HG03460 (cell line): ENCODE data around the gene CAPRIN1.

Experiments used
- ATAC-seq: cut with Tn5 transposase; IDR thresholded peaks from one replicate; pipeline ENCODE4 v1.9.1; 2021; ENCODE audit not compliant: unreplicated experiment

CAPRIN1 gene

GRCh38 chr11:34139346-34139745, 87.8 kb downstream of the CAPRIN1 start:
- no peak for ATAC-seq

- no peak for ATAC-seq
Measured at GRCh38 chr11:34140149-34140548, 88.6 kb downstream of the CAPRIN1 start.

DNA sequence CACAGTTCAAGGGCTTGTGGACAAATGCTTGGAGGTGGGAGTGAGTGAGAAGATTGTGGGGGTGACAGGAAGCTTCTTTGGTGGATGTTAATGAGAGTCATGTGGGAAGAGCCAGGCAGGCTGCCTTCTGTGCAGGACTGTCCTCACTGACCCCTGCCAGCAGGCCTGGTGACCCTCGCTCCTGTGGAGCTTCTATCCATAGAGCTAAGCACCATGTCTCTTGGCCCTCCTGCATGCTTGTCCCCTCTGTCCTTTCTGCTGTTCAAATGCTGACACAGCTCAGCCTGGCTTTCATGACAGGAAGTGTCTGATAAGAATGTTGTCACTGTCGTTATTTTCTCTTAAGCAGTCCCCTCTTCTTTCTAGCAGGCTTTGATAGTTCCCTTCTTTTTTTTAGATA, 91.5 kb downstream of the CAPRIN1 start:
- ATAC-seq: no peak

GRCh38 chr11:34145073-34145472, 93.5 kb downstream of the CAPRIN1 start:
- no peak for ATAC-seq

DNA sequence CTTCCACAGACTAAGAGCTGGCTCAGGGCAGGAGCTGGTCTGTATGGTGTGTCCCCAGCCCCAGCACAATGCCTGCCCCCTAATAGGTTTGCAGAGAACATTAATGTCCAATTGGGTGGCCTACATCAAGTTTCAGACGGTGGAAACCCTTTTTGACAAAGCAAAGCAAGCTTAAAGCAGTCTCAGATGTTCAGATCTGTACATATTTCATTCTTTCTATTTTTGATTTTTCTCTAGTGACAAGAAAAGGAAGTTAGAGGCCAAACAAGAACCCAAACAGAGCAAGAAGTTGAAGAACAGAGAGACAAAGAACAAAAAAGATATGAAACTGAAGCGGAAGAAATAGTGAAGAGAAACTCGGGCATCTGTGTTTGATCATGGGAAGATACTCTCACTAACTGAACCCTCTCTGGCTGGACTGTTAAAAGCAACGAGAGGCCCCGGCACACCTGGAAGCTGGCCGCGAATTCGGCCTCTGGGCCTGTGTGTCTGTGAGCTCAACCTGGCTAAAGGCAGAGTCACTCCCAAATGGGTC, 94.4 kb downstream of the CAPRIN1 start:
- peak; percentile 42 for ATAC-seq

- ATAC-seq: no peak
Measured at GRCh38 chr11:34146411-34146810, 94.9 kb downstream of the CAPRIN1 start.

GRCh38 chr11:34146866-34147265, 95.3 kb downstream of the CAPRIN1 start:
- no peak for ATAC-seq

DNA sequence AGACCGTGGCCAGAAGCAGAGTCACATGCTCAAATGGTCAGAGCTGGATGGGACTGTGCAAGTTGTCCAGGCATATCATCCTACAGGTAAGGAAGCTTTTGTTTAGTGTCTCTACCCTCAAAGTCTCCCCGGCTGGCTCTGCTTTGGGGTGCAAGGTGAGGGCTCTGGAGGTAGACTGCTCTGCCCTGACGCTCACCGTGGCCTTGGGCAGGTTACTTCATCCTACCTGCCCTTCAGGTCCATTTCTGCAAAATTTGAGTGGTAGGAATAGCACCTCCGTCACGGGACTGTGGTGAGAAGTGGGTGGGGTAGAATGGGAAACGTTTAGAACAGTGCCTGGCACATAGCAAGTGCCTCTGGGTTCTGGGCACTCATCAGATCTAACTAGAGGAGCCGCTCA, 96.0 kb downstream of the CAPRIN1 start:
- no peak for ATAC-seq

DNA sequence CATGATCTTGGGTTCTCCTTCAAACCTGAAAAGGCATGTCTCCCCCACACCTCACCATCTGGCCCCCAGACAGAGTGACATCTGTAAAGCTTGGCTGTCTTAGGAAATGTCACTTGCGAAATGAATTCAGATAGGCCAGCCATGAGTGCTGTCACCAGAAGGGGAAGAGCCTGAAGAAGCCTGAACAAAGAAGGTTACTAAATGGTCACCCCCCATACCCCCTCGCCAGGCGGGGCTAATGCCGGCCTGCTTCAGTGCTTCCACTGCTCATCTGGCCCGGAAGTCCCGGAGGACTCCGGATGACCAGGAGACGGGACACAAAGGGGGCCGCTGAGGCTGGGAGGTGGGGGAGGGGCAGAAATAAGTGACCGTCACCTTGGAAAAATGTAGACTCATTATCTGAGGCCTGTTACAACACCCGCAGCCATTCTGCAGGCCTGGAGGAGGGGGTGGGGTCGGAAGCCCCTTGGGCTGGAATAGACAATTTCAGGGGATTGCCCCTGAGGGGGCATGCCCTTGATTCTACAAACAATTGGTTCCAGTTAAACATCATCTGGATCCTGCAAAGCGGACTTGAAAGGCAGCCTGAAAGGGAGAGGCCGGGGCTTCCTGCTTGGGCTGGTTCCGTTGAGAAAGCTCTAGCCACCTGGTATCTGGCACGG, 97.1 kb downstream of the CAPRIN1 start:
- ATAC-seq: no peak

GRCh38 chr11:34149274-34149673, 97.7 kb downstream of the CAPRIN1 start:
- ATAC-seq: no peak

- ATAC-seq: no peak
Measured at GRCh38 chr11:34149786-34150185, 98.3 kb downstream of the CAPRIN1 start.

DNA sequence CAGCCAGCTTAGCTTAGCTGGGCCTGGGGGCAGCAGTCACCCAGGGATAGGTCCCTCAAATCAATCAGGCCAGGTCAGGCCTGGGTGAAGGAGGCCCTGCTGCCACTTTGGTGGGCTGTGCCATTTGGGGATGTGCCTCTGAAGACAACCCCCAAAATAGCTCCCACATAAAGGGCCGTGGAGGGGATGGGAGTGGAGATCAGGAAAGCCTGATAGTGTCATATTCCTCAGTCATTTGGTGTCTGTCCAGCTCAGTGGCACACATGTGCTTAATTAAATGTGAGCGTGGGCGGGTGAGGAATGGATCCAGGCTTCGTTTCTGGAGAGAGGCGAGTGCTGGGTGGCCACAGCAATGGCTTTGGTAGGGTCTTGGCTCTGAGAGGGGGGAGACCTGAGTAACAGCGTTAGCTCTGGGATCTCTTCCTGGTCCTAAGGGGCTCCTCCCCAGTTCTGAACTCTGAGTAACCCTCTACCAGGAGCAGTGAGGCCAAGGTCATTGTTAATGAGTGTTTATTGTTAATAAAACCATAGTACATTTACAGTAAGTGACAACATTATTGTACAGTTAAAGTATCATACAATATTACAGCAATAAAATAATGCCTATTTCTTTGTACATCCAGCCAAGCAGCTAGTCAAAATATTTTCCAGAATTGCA, 99.1 kb downstream of the CAPRIN1 start:
- ATAC-seq: no peak
